Stomach (tissue), 4 donors: ENCODE results near the gene ITPR1.

Experiments
- POLR2AphosphoS5 ChIP-seq, 3 donors: sonication (generic); formaldehyde crosslinking; IDR thresholded peaks; one replicate each; pipeline ENCODE4 v1.6.1; 2016; ENCODE audit warnings: antibody characterized with exemption in 3 of 3
- TF ChIP-seq, protein P1 (sequence below), 7 experiments: fragments of 450-650 bp in 4 of 7; fragments of 200-600 bp in 3 of 7; sonication (generic) in 3 of 7; IDR thresholded peaks; one replicate each; pipeline ENCODE4 v1.5.1; 2016 to 2019; ENCODE audit warnings: antibody characterized with exemption in 7 of 7, control low read depth in 2 of 7, mild to moderate bottlenecking in 1 of 7

GRCh38 chr3:4687167-4687566 lies 194.0 kb downstream of the ITPR1 start:
- peak in 2 of 3 donors; percentile 68 to 73 for TF ChIP-seq POLR2AphosphoS5 (IDR thresholded peaks at IDR 0.05)
- TF ChIP-seq, protein P1, sequence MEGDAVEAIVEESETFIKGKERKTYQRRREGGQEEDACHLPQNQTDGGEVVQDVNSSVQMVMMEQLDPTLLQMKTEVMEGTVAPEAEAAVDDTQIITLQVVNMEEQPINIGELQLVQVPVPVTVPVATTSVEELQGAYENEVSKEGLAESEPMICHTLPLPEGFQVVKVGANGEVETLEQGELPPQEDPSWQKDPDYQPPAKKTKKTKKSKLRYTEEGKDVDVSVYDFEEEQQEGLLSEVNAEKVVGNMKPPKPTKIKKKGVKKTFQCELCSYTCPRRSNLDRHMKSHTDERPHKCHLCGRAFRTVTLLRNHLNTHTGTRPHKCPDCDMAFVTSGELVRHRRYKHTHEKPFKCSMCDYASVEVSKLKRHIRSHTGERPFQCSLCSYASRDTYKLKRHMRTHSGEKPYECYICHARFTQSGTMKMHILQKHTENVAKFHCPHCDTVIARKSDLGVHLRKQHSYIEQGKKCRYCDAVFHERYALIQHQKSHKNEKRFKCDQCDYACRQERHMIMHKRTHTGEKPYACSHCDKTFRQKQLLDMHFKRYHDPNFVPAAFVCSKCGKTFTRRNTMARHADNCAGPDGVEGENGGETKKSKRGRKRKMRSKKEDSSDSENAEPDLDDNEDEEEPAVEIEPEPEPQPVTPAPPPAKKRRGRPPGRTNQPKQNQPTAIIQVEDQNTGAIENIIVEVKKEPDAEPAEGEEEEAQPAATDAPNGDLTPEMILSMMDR (IDR thresholded peaks at IDR 0.05), result no peak
